Activated T-cell treated with anti-CD3 and anti-CD28 coated beads, Interleukin-2, amount 50 U/mL, for 72 hours (primary cell): Measurements from ENCODE around the gene TAL2. TPM values are rescaled to one million over a fixed set of nuclear protein-coding genes. Genes with fewer than 3 reads are reported as not detected.

Source experiments
- ATAC-seq, 2 donors: fragments of 150-1000 bp; cut with Tn5 transposase; replicated peaks in 1 of 2; 2 replicates each; pipeline ENCODE4 v1.10.0; 2021; ENCODE audit warnings: moderate library complexity in 2 of 2, mild to moderate bottlenecking in 1 of 2
- DNase-seq, 2 donors: peaks; one replicate each; pipeline ENCODE4 v3.0.0; 2021 to 2022; ENCODE audit warnings: mixed read lengths in 1 of 2
- H3K27ac Mint-ChIP-seq: one replicate; pipeline ENCODE4 v1.8.0; 2022; ENCODE audit warnings: mild to moderate bottlenecking, moderate library complexity, mixed read lengths
- H3K27me3 Mint-ChIP-seq: one replicate; pipeline ENCODE4 v1.8.0; 2022; ENCODE audit warnings: low read depth, mixed read lengths
- H3K36me3 Mint-ChIP-seq, 2 donors: one replicate each; pipeline ENCODE4 v1.8.0; 2022; ENCODE audit warnings: mixed read lengths in 2 of 2, mild to moderate bottlenecking in 1 of 2; ENCODE audit not compliant: insufficient read depth in 2 of 2
- H3K4me1 Mint-ChIP-seq: one replicate; pipeline ENCODE4 v1.8.0; 2022; ENCODE audit warnings: low read depth, mixed read lengths
- H3K4me3 Mint-ChIP-seq, 2 donors: one replicate each; pipeline ENCODE4 v1.8.0; 2022; ENCODE audit warnings: mild to moderate bottlenecking in 2 of 2, mixed read lengths in 2 of 2, moderate library complexity in 2 of 2
- H3K9me3 Mint-ChIP-seq, 2 donors: one replicate each; pipeline ENCODE4 v1.8.0; 2022; ENCODE audit warnings: mixed read lengths in 2 of 2
- total RNA-seq, 2 donors: library from RNA; stranded (reverse); gene quantifications; one replicate each; pipeline ENCODE4 v1.2.3, GENCODE V29; 2022

The TAL2 gene
- total RNA-seq, 2 donors from 2014 or later: not detected

GRCh38 chr9:105656131-105656921 lies 5.9 kb upstream of the TAL2 start:
- H3K27me3 Mint-ChIP-seq: peaks cover 38% of the 10 kb centered on the region

GRCh38 chr9:105658351-105658750 lies 3.9 kb upstream of the TAL2 start:
- Mint-ChIP-seq H3K4me3 (no peak overlapping the region), H3K27me3 (peaks cover 38% of the 10 kb centered on the region), H3K9me3 (no peaks in the 10 kb centered on the region), H3K36me3 (peaks cover 0 to 2% of the 10 kb centered on the region in 2 donors), H3K4me1 (peaks cover 9% of the 10 kb centered on the region), H3K27ac (no peak overlapping the region)
- no peak for ATAC-seq
- no peak for DNase-seq

More at GRCh38 chr9:105656131-105656921, 5.9 kb upstream of the TAL2 start:
- Mint-ChIP-seq H3K4me3 (peak overlapping the region; percentile 86), H3K36me3 (peaks cover 0 to 2% of the 10 kb centered on the region in 2 donors), H3K9me3 (no peaks in the 10 kb centered on the region), H3K27ac (no peak overlapping the region), H3K4me1 (peaks cover 9% of the 10 kb centered on the region)
- ATAC-seq: peak; percentile 80 to 82
- peak; percentile 27 to 36 for DNase-seq

- H3K4me3 Mint-ChIP-seq: no peak overlapping the region
- H3K27ac Mint-ChIP-seq: no peak overlapping the region
- H3K27me3 Mint-ChIP-seq: peaks cover 25% of the 10 kb centered on the region
- no peaks in the 10 kb centered on the region for H3K9me3 Mint-ChIP-seq
- no peaks in the 10 kb centered on the region for H3K36me3 Mint-ChIP-seq
- H3K4me1 Mint-ChIP-seq: peaks cover 9% of the 10 kb centered on the region
- ATAC-seq (no peak), DNase-seq (no peak)
Observed at GRCh38 chr9:105661011-105661410, 1.2 kb upstream of the TAL2 start.

- no peak overlapping the region for H3K27ac Mint-ChIP-seq
- no peak overlapping the region for H3K4me3 Mint-ChIP-seq
- no peaks in the 10 kb centered on the region for H3K9me3 Mint-ChIP-seq
- ATAC-seq (no peak), DNase-seq (no peak)
- H3K36me3 Mint-ChIP-seq: no peaks in the 10 kb centered on the region
- no peaks in the 10 kb centered on the region for H3K4me1 Mint-ChIP-seq
- H3K27me3 Mint-ChIP-seq: peaks cover 6% of the 10 kb centered on the region
Observed at GRCh38 chr9:105663914-105664313, 1.7 kb downstream of the TAL2 start.

- Mint-ChIP-seq H3K36me3 (no peaks in the 10 kb centered on the region), H3K4me1 (peaks cover 3% of the 10 kb centered on the region), H3K4me3 (no peak overlapping the region), H3K9me3 (no peaks in the 10 kb centered on the region), H3K27me3 (peaks cover 4% of the 10 kb centered on the region), H3K27ac (no peak overlapping the region)
- ATAC-seq (no peak), DNase-seq (no peak)
Observed at GRCh38 chr9:105667867-105668266, 5.6 kb downstream of the TAL2 start.

- Mint-ChIP-seq H3K27ac (no peak overlapping the region), H3K9me3 (no peaks in the 10 kb centered on the region), H3K27me3 (peaks cover 7% of the 10 kb centered on the region), H3K36me3 (no peaks in the 10 kb centered on the region), H3K4me3 (no peak overlapping the region), H3K4me1 (peaks cover 5% of the 10 kb centered on the region)
- DNase-seq: no peak
- ATAC-seq: no peak
Observed at GRCh38 chr9:105670315-105670714, 8.1 kb downstream of the TAL2 start.

GRCh38 chr9:105670775-105671174 lies 8.5 kb downstream of the TAL2 start:
- DNase-seq (no peak), ATAC-seq (no peak)
- no peaks in the 10 kb centered on the region for H3K36me3 Mint-ChIP-seq
- H3K4me1 Mint-ChIP-seq: peaks cover 5% of the 10 kb centered on the region
- H3K27ac Mint-ChIP-seq: no peak overlapping the region
- no peaks in the 10 kb centered on the region for H3K9me3 Mint-ChIP-seq
- H3K4me3 Mint-ChIP-seq: no peak overlapping the region
- H3K27me3 Mint-ChIP-seq: peaks cover 7% of the 10 kb centered on the region

- H3K27ac Mint-ChIP-seq: no peak overlapping the region
Observed at GRCh38 chr9:105672711-105673234, 10.5 kb downstream of the TAL2 start.

GRCh38 chr9:105673850-105674387 lies 11.7 kb downstream of the TAL2 start:
- no peak for DNase-seq
- Mint-ChIP-seq H3K9me3 (no peaks in the 10 kb centered on the region), H3K4me1 (peaks cover 5% of the 10 kb centered on the region), H3K27ac (no peak overlapping the region), H3K4me3 (no peak overlapping the region), H3K36me3 (no peaks in the 10 kb centered on the region), H3K27me3 (peaks cover 7% of the 10 kb centered on the region)
- no peak for ATAC-seq

More at GRCh38 chr9:105672711-105673234, 10.5 kb downstream of the TAL2 start:
- no peak overlapping the region for H3K4me3 Mint-ChIP-seq
- peaks cover 5% of the 10 kb centered on the region for H3K4me1 Mint-ChIP-seq
- peaks cover 7% of the 10 kb centered on the region for H3K27me3 Mint-ChIP-seq
- no peaks in the 10 kb centered on the region for H3K36me3 Mint-ChIP-seq
- DNase-seq (no peak), ATAC-seq (no peak)
- no peaks in the 10 kb centered on the region for H3K9me3 Mint-ChIP-seq

GRCh38 chr9:105676351-105676923 lies 14.2 kb downstream of the TAL2 start:
- ATAC-seq (no peak), DNase-seq (no peak)
- H3K4me3 Mint-ChIP-seq: no peak overlapping the region
- no peak overlapping the region for H3K27ac Mint-ChIP-seq
- no peaks in the 10 kb centered on the region for H3K36me3 Mint-ChIP-seq
- H3K27me3 Mint-ChIP-seq: peaks cover 7% of the 10 kb centered on the region
- no peaks in the 10 kb centered on the region for H3K9me3 Mint-ChIP-seq
- H3K4me1 Mint-ChIP-seq: peaks cover 5% of the 10 kb centered on the region

GRCh38 chr9:105678163-105678562 lies 15.9 kb downstream of the TAL2 start:
- H3K36me3 Mint-ChIP-seq: no peaks in the 10 kb centered on the region
- ATAC-seq (no peak), DNase-seq (no peak)
- no peak overlapping the region for H3K27ac Mint-ChIP-seq
- H3K4me1 Mint-ChIP-seq: no peaks in the 10 kb centered on the region
- no peaks in the 10 kb centered on the region for H3K27me3 Mint-ChIP-seq
- no peak overlapping the region for H3K4me3 Mint-ChIP-seq
- no peaks in the 10 kb centered on the region for H3K9me3 Mint-ChIP-seq

- Mint-ChIP-seq H3K4me3 (no peak overlapping the region), H3K27ac (no peak overlapping the region), H3K36me3 (no peaks in the 10 kb centered on the region), H3K9me3 (no peaks in the 10 kb centered on the region), H3K27me3 (no peaks in the 10 kb centered on the region), H3K4me1 (no peaks in the 10 kb centered on the region)
- DNase-seq: no peak
- no peak for ATAC-seq
Observed at GRCh38 chr9:105678781-105679180, 16.5 kb downstream of the TAL2 start.

- no peak overlapping the region for H3K27ac Mint-ChIP-seq
- DNase-seq: no peak
- no peak for ATAC-seq
- no peaks in the 10 kb centered on the region for H3K4me1 Mint-ChIP-seq
- H3K27me3 Mint-ChIP-seq: no peaks in the 10 kb centered on the region
- H3K9me3 Mint-ChIP-seq: no peaks in the 10 kb centered on the region
- H3K4me3 Mint-ChIP-seq: no peak overlapping the region
- no peaks in the 10 kb centered on the region for H3K36me3 Mint-ChIP-seq
Observed at GRCh38 chr9:105679257-105680022, 17.2 kb downstream of the TAL2 start.
